Measurements from ENCODE around the gene KLRF2. TPM values are rescaled to one million over a fixed set of nuclear protein-coding genes. Genes with fewer than 3 reads are reported as not detected.
A peak's percentile ranks its signal among the peaks of the same experiment; 100 is the strongest.

KLRF2 gene
- total RNA-seq, 1 donor from 2014 or later = not detected

DNA sequence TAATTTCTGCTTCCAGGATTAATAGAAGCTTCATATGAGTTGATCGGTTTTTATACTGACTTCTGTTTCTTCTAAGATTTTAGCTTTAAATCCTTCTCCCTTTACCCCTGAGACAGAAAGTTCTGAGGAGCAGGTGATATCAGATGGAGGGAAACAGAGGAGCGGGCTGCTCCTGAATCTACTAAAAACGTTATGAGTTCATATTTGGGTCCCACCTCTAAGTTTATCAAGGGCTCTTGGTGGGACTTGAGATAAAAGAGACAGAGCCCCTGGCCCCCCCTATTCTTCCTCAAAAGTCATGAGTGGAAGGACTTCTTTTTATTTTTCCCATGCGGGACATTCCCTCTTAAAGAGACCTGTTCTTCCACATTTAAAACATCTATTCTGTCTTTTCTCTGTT, 27.1 kb downstream of the KLRF2 start:
- Histone ChIP-seq H3K36me3 (ENCODE audit: insufficient read depth, low read length) (no peaks in the 10 kb centered on the region), H3K4me2 (ENCODE audit: low read length) (no peak overlapping the region), H3K9me3 (ENCODE audit: insufficient read depth, low read depth, low read length) (peaks cover 9% of the 10 kb centered on the region), H3K79me2 (ENCODE audit: insufficient read depth, low read length) (no peaks in the 10 kb centered on the region), H3K9ac (ENCODE audit: low read length) (no peak overlapping the region), H2AFZ (ENCODE audit: low read depth, low read length) (no peak overlapping the region), H3K4me1 (ENCODE audit: insufficient read depth, low read length) (no peaks in the 10 kb centered on the region), H4K20me1 (ENCODE audit: insufficient read depth, low read length) (no peaks in the 10 kb centered on the region), H3K4me3 (ENCODE audit: insufficient read depth, low read depth, low read length) (no peak overlapping the region), H3K27me3 (ENCODE audit: insufficient read depth, low read length) (no peaks in the 10 kb centered on the region), H3K27ac (ENCODE audit: low read depth, low read length) (no peak overlapping the region)
- Mint-ChIP-seq H3K36me3 (ENCODE audit: low read depth, unreplicated experiment) (peaks cover 7% of the 10 kb centered on the region), H3K27me3 (ENCODE audit: low read depth, unreplicated experiment) (no peaks in the 10 kb centered on the region), H3K9me3 (ENCODE audit: unreplicated experiment) (peaks cover 29% of the 10 kb centered on the region), H3K27ac (ENCODE audit: unreplicated experiment) (no peak overlapping the region), H3K4me1 (ENCODE audit: low read depth, unreplicated experiment) (no peaks in the 10 kb centered on the region), H3K4me3 (ENCODE audit: unreplicated experiment) (no peak overlapping the region)
- TF ChIP-seq, protein P1, sequence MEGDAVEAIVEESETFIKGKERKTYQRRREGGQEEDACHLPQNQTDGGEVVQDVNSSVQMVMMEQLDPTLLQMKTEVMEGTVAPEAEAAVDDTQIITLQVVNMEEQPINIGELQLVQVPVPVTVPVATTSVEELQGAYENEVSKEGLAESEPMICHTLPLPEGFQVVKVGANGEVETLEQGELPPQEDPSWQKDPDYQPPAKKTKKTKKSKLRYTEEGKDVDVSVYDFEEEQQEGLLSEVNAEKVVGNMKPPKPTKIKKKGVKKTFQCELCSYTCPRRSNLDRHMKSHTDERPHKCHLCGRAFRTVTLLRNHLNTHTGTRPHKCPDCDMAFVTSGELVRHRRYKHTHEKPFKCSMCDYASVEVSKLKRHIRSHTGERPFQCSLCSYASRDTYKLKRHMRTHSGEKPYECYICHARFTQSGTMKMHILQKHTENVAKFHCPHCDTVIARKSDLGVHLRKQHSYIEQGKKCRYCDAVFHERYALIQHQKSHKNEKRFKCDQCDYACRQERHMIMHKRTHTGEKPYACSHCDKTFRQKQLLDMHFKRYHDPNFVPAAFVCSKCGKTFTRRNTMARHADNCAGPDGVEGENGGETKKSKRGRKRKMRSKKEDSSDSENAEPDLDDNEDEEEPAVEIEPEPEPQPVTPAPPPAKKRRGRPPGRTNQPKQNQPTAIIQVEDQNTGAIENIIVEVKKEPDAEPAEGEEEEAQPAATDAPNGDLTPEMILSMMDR (IDR thresholded peaks at IDR 0.05; ENCODE audit: insufficient read depth, low read depth, low read length) = no peak
- DNase-seq (ENCODE audit: low read depth) = no peak
- no peak for FAIRE-seq

DNA sequence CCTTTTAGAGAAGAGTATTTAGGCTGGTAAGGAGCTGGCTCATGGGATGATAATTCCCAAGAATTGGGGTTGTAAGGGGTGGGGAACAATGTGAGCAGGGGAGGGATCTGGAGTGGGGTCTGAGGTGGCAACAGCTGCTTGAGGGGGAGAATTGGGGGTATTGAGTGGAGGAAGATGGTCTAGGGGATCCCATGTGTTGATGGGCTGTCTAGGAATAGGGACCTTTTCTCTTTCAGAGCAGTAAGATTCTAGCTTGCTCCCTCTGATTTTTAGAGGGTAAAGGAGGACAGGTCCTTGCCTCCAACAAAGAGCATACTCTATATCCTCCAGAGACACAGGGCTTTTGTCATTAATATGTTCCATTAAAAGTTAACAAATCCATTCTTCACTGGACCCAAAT, 28.4 kb downstream of the KLRF2 start:
- H3K27me3 ChIP-seq (ENCODE audit: insufficient read depth, low read length) = no peaks in the 10 kb centered on the region
- H4K20me1 ChIP-seq (ENCODE audit: insufficient read depth, low read length) = no peaks in the 10 kb centered on the region
- no peak for DNase-seq (ENCODE audit: low read depth)
- no peaks in the 10 kb centered on the region for H3K79me2 ChIP-seq (ENCODE audit: insufficient read depth, low read length)
- no peaks in the 10 kb centered on the region for H3K36me3 ChIP-seq (ENCODE audit: insufficient read depth, low read length)
- Mint-ChIP-seq H3K4me3 (ENCODE audit: unreplicated experiment) (peak overlapping the region; percentile 79), H3K4me1 (ENCODE audit: low read depth, unreplicated experiment) (no peaks in the 10 kb centered on the region), H3K27ac (ENCODE audit: unreplicated experiment) (no peak overlapping the region), H3K9me3 (ENCODE audit: unreplicated experiment) (peaks cover 27% of the 10 kb centered on the region), H3K27me3 (ENCODE audit: low read depth, unreplicated experiment) (no peaks in the 10 kb centered on the region), H3K36me3 (ENCODE audit: low read depth, unreplicated experiment) (peaks cover 7% of the 10 kb centered on the region)
- H3K4me2 ChIP-seq (ENCODE audit: low read length) = no peak overlapping the region
- FAIRE-seq = no peak
- TF ChIP-seq EZH2 (IDR thresholded peaks at IDR 0.05; ENCODE audit: insufficient read depth, low read length) = no peak
- TF ChIP-seq, protein P1 (IDR thresholded peaks at IDR 0.05; ENCODE audit: insufficient read depth, low read depth, low read length) = no peak
- no peak overlapping the region for H3K27ac ChIP-seq (ENCODE audit: low read depth, low read length)
- H3K4me3 ChIP-seq (ENCODE audit: insufficient read depth, low read depth, low read length) = no peak overlapping the region
- H3K9me3 ChIP-seq (ENCODE audit: insufficient read depth, low read depth, low read length) = peaks cover 9% of the 10 kb centered on the region
- H2AFZ ChIP-seq (ENCODE audit: low read depth, low read length) = no peak overlapping the region
- no peaks in the 10 kb centered on the region for H3K4me1 ChIP-seq (ENCODE audit: insufficient read depth, low read length)
- H3K9ac ChIP-seq (ENCODE audit: low read length) = no peak overlapping the region

DNA sequence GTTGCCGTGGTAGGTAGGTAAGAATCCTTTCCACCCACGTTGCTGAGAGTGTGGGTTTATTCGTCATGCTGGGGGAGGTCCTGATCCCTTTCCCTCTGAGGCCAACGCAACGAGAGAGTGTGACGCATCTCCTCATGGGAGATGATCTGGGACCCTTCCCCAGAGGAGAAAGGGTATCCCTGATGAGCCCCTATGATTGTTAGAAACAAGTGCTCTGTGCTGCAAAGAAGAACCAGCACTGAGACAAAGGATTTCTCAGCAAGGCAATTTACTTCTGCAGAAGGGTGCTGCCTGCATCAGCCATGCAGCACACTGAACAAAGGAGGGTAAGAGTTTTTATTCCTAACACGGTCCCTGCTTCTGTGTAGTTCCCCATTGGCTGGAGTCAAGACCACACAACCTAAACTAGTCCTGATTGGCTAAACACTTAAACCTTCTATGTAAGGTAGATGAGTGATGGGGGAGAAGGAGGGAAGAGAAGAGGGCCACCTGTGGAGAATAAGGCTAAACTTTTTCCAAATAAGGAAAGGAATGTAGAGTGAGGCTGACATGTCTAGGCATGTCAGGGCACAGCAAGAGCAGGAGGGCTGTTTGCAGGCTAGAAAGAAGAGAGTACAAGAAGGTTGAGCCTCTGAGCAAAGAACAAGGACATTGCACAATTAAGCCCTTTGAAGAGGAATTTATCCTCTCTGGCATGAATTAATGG, 29.6 kb downstream of the KLRF2 start:
- H3K79me2 ChIP-seq (ENCODE audit: insufficient read depth, low read length) = no peaks in the 10 kb centered on the region
- no peak overlapping the region for H3K9ac ChIP-seq (ENCODE audit: low read length)
- H4K20me1 ChIP-seq (ENCODE audit: insufficient read depth, low read length) = no peaks in the 10 kb centered on the region
- peaks cover 9% of the 10 kb centered on the region for H3K9me3 ChIP-seq (ENCODE audit: insufficient read depth, low read depth, low read length)
- H2AFZ ChIP-seq (ENCODE audit: low read depth, low read length) = no peak overlapping the region
- TF ChIP-seq, protein P1 (IDR thresholded peaks at IDR 0.05; ENCODE audit: insufficient read depth, low read depth, low read length) = no peak
- no peak for TF ChIP-seq EZH2 (IDR thresholded peaks at IDR 0.05; ENCODE audit: insufficient read depth, low read length)
- H3K27me3 Mint-ChIP-seq (ENCODE audit: low read depth, unreplicated experiment) = no peaks in the 10 kb centered on the region
- H3K4me3 ChIP-seq (ENCODE audit: insufficient read depth, low read depth, low read length) = no peak overlapping the region
- FAIRE-seq (no peak), DNase-seq (ENCODE audit: low read depth) (no peak)
- no peaks in the 10 kb centered on the region for H3K27me3 ChIP-seq (ENCODE audit: insufficient read depth, low read length)
- H3K36me3 ChIP-seq (ENCODE audit: insufficient read depth, low read length) = no peaks in the 10 kb centered on the region
- H3K4me1 ChIP-seq (ENCODE audit: insufficient read depth, low read length) = no peaks in the 10 kb centered on the region
- H3K27ac Mint-ChIP-seq (ENCODE audit: unreplicated experiment) = peak overlapping the region; percentile 59
- peak overlapping the region; percentile 79 for H3K4me3 Mint-ChIP-seq (ENCODE audit: unreplicated experiment)
- no peak overlapping the region for H3K27ac ChIP-seq (ENCODE audit: low read depth, low read length)
- H3K9me3 Mint-ChIP-seq (ENCODE audit: unreplicated experiment) = peaks cover 24% of the 10 kb centered on the region
- no peak overlapping the region for H3K4me2 ChIP-seq (ENCODE audit: low read length)
- H3K4me1 Mint-ChIP-seq (ENCODE audit: low read depth, unreplicated experiment) = no peaks in the 10 kb centered on the region
- H3K36me3 Mint-ChIP-seq (ENCODE audit: low read depth, unreplicated experiment) = peaks cover 7% of the 10 kb centered on the region
